ENCODE data around the gene MIEF1.

Gene MIEF1

DNA sequence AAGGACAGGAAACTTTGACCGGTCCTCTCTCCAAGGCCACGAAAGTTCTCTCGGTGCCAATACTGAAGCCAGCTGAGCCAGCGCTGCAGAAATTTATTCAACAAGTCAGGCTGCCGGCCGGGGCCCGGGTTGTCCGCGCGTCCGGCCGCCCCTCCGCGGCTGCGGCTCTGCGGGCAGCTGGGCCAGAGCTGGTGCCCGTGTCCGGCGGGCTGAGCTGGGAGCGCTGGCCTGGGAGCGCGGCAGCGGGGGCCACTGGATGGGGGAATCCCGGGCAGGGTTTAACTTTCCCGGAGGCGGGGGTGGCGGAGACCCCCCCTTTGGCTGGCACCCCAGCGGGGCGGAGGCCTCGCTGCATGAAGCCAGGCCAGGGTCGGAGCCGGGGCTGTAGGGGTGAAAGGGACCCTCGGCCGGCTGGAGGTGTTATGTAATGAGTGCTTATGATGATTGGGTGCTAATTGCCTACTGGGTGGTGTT, 56.2 kb downstream of the MIEF1 start:
- DNase-seq (ENCODE audit: low read depth): peak; percentile 31
- Histone ChIP-seq H3K27me3 (replicated peaks; ENCODE audit: control insufficient read depth, insufficient read depth, low read length) (peaks cover 63% of the 10 kb centered on the region), H3K9me3 (ENCODE audit: control insufficient read depth, low read length) (no peaks in the 10 kb centered on the region), H3K36me3 (ENCODE audit: control insufficient read depth, insufficient read depth, low read length, severe bottlenecking) (no peaks in the 10 kb centered on the region), H3K4me3 (ENCODE audit: low read length) (no peak overlapping the region), H3K9ac (ENCODE audit: low read length) (no peak overlapping the region), H3K4me1 (ENCODE audit: control insufficient read depth, insufficient read depth, low read length) (peaks cover 3% of the 10 kb centered on the region)

- H3K9me3 ChIP-seq (ENCODE audit: control insufficient read depth, low read length): no peaks in the 10 kb centered on the region
- H3K9ac ChIP-seq (ENCODE audit: low read length): no peak overlapping the region
- H3K36me3 ChIP-seq (ENCODE audit: control insufficient read depth, insufficient read depth, low read length, severe bottlenecking): no peaks in the 10 kb centered on the region
- H3K4me3 ChIP-seq (ENCODE audit: low read length): no peak overlapping the region
- no peak for DNase-seq (ENCODE audit: low read depth)
- peaks cover 69% of the 10 kb centered on the region for H3K27me3 ChIP-seq (replicated peaks; ENCODE audit: control insufficient read depth, insufficient read depth, low read length)
- H3K4me1 ChIP-seq (ENCODE audit: control insufficient read depth, insufficient read depth, low read length): peaks cover 3% of the 10 kb centered on the region
Measured at GRCh38 chr22:39558950-39559349, 56.9 kb downstream of the MIEF1 start.

GRCh38 chr22:39559456-39560105, 57.5 kb downstream of the MIEF1 start:
- H3K4me1 ChIP-seq (ENCODE audit: control insufficient read depth, insufficient read depth, low read length): peaks cover 3% of the 10 kb centered on the region
- H3K9ac ChIP-seq (ENCODE audit: low read length): no peak overlapping the region
- H3K9me3 ChIP-seq (ENCODE audit: control insufficient read depth, low read length): no peaks in the 10 kb centered on the region
- H3K27me3 ChIP-seq (replicated peaks; ENCODE audit: control insufficient read depth, insufficient read depth, low read length): peaks cover 70% of the 10 kb centered on the region
- no peaks in the 10 kb centered on the region for H3K36me3 ChIP-seq (ENCODE audit: control insufficient read depth, insufficient read depth, low read length, severe bottlenecking)
- peak; percentile 29 for DNase-seq (ENCODE audit: low read depth)
- no peak overlapping the region for H3K4me3 ChIP-seq (ENCODE audit: low read length)

DNA sequence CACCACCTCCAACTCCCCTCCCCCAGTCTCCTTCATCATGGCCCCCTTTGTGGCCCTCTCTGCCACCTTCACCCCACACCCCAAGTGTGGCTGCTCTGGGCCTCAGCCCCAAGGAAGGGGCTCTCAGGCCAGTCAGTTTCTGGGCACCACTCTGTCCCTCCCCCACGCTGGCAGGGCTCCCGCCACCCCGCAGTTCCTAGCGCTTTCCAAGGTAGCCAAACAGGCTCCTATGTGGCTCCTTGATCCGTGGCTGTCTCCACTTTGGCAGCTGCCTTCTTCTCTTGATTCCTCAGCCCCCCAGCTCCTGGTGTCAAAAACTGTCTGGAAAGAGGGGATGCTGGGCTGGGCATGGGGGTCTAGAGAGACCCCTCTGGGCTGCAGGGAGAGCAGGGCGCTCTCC, 58.0 kb downstream of the MIEF1 start:
- no peaks in the 10 kb centered on the region for H3K9me3 ChIP-seq (ENCODE audit: control insufficient read depth, low read length)
- peaks cover 75% of the 10 kb centered on the region for H3K27me3 ChIP-seq (replicated peaks; ENCODE audit: control insufficient read depth, insufficient read depth, low read length)
- H3K36me3 ChIP-seq (ENCODE audit: control insufficient read depth, insufficient read depth, low read length, severe bottlenecking): no peaks in the 10 kb centered on the region
- no peak overlapping the region for H3K9ac ChIP-seq (ENCODE audit: low read length)
- peaks cover 3% of the 10 kb centered on the region for H3K4me1 ChIP-seq (ENCODE audit: control insufficient read depth, insufficient read depth, low read length)
- no peak overlapping the region for H3K4me3 ChIP-seq (ENCODE audit: low read length)
- no peak for DNase-seq (ENCODE audit: low read depth)

DNA sequence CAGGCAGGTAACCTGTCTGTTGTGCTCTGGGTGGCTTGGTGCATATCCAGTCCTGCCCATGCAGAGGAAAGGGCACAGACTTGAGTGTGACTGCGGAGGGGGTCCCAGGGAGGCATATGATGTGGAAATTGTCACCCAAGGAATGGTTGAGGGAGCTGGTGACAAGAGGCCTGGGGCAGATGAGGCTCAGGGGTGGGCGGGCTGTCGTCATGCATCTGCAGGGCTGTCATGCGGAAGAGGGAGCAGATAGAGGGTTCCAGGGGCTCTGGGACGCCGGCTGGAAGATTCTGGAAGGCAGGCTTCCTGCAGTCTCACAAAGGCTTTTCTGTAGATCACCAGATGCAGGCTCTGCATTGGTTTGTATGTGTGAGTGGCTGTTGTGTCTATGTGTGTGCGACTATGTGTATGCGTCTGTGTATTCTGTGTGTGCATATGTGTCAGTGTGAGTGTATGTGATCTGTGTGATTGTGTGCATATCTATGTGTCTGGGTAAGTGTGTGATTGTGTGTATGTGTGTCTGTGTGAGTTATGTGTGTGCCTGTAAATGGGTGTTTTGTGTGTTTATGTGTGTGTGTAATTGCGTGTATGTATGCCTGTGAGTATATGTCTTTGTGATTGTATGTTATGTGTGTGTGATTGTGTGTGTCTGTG, 60.9 kb downstream of the MIEF1 start:
- Histone ChIP-seq H3K4me3 (ENCODE audit: low read length) (no peak overlapping the region), H3K4me1 (ENCODE audit: control insufficient read depth, insufficient read depth, low read length) (peaks cover 3% of the 10 kb centered on the region), H3K27me3 (replicated peaks; ENCODE audit: control insufficient read depth, insufficient read depth, low read length) (peaks cover 70% of the 10 kb centered on the region), H3K36me3 (ENCODE audit: control insufficient read depth, insufficient read depth, low read length, severe bottlenecking) (no peaks in the 10 kb centered on the region), H3K9me3 (ENCODE audit: control insufficient read depth, low read length) (no peaks in the 10 kb centered on the region), H3K9ac (ENCODE audit: low read length) (no peak overlapping the region)
- no peak for DNase-seq (ENCODE audit: low read depth)

GRCh38 chr22:39563571-39564428, 61.7 kb downstream of the MIEF1 start:
- H3K27me3 ChIP-seq (replicated peaks; ENCODE audit: control insufficient read depth, insufficient read depth, low read length): peaks cover 67% of the 10 kb centered on the region
- H3K9me3 ChIP-seq (ENCODE audit: control insufficient read depth, low read length): no peaks in the 10 kb centered on the region
- no peak overlapping the region for H3K4me3 ChIP-seq (ENCODE audit: low read length)
- no peaks in the 10 kb centered on the region for H3K36me3 ChIP-seq (ENCODE audit: control insufficient read depth, insufficient read depth, low read length, severe bottlenecking)
- H3K9ac ChIP-seq (ENCODE audit: low read length): no peak overlapping the region
- no peak for DNase-seq (ENCODE audit: low read depth)
- H3K4me1 ChIP-seq (ENCODE audit: control insufficient read depth, insufficient read depth, low read length): peaks cover 3% of the 10 kb centered on the region

DNA sequence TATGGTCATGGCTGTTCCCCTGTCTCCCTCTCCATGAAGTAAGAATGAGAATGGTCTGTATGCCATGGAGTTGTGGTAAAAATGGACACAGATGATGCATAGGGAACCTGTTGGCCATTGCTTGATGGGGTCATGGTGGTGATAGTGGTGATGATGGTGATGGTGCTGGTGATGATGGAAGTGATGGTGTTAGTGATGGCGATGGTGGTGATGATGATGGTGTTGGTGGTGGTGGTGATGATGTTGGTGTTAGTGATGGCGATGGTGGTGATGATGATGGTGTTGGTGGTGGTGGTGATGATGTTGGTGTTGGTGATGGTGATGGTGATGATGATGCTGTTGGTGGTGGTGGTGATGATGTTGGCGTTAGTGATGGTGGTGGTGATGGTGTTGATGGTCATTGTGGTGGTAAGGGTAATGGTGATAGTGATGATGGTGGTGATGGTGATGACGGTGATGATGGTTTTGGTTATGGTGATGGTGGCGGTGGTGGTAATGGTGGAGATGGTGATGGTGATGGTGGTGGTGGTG, 63.4 kb downstream of the MIEF1 start:
- Histone ChIP-seq H3K4me3 (ENCODE audit: low read length) (no peak overlapping the region), H3K9me3 (ENCODE audit: control insufficient read depth, low read length) (no peaks in the 10 kb centered on the region), H3K9ac (ENCODE audit: low read length) (no peak overlapping the region), H3K4me1 (ENCODE audit: control insufficient read depth, insufficient read depth, low read length) (no peaks in the 10 kb centered on the region), H3K27me3 (replicated peaks; ENCODE audit: control insufficient read depth, insufficient read depth, low read length) (peaks cover 55% of the 10 kb centered on the region), H3K36me3 (ENCODE audit: control insufficient read depth, insufficient read depth, low read length, severe bottlenecking) (no peaks in the 10 kb centered on the region)
- no peak for DNase-seq (ENCODE audit: low read depth)

DNA sequence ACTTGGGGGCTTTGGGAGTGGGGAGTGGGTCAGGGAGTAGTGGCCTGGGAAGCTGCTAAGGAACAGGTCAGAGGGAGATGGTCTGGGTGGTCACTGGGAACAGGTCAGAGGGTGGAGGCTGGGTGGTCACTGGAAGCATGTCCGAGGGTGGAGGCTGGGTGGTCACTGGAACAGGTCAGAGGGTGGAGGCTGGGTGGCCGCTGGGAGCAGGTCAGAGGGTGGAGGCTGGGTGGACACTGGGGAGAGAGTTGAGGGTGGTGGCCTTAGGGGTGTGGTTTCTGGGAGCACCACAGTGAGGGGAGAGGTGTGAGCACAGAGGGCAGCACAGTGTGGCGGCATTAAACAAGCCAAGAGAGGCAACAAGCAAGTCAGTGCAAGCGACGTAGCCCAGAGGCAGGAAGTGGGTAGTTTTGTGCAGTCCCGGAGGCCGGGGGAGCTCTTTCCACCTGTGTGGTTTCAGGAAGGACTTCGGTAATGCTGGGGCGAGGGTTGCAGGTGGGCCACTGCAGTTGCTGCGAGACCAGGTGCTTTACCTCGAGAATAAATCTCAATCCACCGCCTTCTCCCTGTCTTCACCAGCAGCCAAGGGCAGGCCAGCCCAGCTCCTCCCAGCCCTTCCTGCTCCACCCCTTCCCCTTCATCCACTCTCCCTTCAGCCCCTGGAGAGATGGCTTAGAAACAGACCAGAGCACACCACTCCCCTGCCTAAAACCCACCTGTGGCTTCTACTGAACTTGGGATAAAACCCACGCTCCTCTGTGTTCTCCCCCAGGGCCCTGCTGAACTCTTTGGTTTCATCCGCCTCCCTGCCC, 65.3 kb downstream of the MIEF1 start:
- H3K9me3 ChIP-seq (ENCODE audit: control insufficient read depth, low read length): no peaks in the 10 kb centered on the region
- peaks cover 44% of the 10 kb centered on the region for H3K27me3 ChIP-seq (replicated peaks; ENCODE audit: control insufficient read depth, insufficient read depth, low read length)
- no peak for DNase-seq (ENCODE audit: low read depth)
- H3K4me3 ChIP-seq (ENCODE audit: low read length): no peak overlapping the region
- H3K36me3 ChIP-seq (ENCODE audit: control insufficient read depth, insufficient read depth, low read length, severe bottlenecking): no peaks in the 10 kb centered on the region
- no peaks in the 10 kb centered on the region for H3K4me1 ChIP-seq (ENCODE audit: control insufficient read depth, insufficient read depth, low read length)
- H3K9ac ChIP-seq (ENCODE audit: low read length): no peak overlapping the region
